GM12878 (cell line): ENCODE data around the gene SS18. TPM values are rescaled to one million over a fixed set of nuclear protein-coding genes. Genes with fewer than 3 reads are reported as not detected.
"Not testable (repeated sequence)": the region's sequence is repeated elsewhere in the genome, so short reads cannot be mapped to it uniquely, and the experiment has no call there.

Experiments used
- ATAC-seq: fragments of 200-7000 bp; cut with Tn5 transposase; 3 replicates; pipeline ENCODE4 v1.9.1; 2020; ENCODE audit warnings: mild to moderate bottlenecking, moderate library complexity
- BruUV-seq: library from RNA; stranded (reverse); fragments of 400-500 nt; replicated peaks from 2 replicates; lab custom pipeline; 2021; lab: Mats Ljungman, UMichigan
- CTCF ChIA-PET: fragments of 300-600 bp; sonication (Branson Sonifier 250); formaldehyde crosslinking; extraction: SDS; loops from one replicate; lab custom pipeline; 2021; ENCODE audit warnings: inconsistent platforms; lab: Yijun Ruan, JAX
- POLR2A ChIA-PET: fragments of 350-600 bp; formaldehyde crosslinking; extraction: SDS; loops from one replicate; lab custom pipeline; 2021; ENCODE audit warnings: inconsistent platforms; lab: Charles Lee
- RAD21 ChIA-PET: fragments of 300-600 bp; sonication (Branson Sonifier 250); formaldehyde crosslinking; loops from one replicate; lab custom pipeline; 2023; ENCODE audit warnings: antibody characterized with exemption; ENCODE audit not compliant: unreplicated experiment; lab: Charles Lee
- SMC1A ChIA-PET: fragments of 300-600 bp; sonication (Branson Sonifier 250); formaldehyde crosslinking; loops from one replicate; lab custom pipeline; 2023; ENCODE audit not compliant: unreplicated experiment, uncharacterized antibody; lab: Charles Lee
- DNase-seq: peaks from one replicate; pipeline ENCODE4 v3.0.0-alpha.2; 2011; ENCODE audit warnings: low read depth, low spot score
- FAIRE-seq: peaks from 3 replicates; lab custom pipeline; 2011; peaks lifted over from hg19 to GRCh38; lab: Jason Lieb, UNC
- H2AFZ ChIP-seq: 2 replicates; pipeline ENCODE4 v1.6.0; 2011; ENCODE audit warnings: low read depth, low read length, control low read depth; ENCODE audit not compliant: control insufficient read depth
- H3K27ac ChIP-seq: 2 replicates; pipeline ENCODE4 v1.5.1; 2011; ENCODE audit warnings: control low read depth; ENCODE audit not compliant: control insufficient read depth, insufficient read depth
- H3K27me3 ChIP-seq, 2 experiments: replicated peaks in 1 of 2; 2 replicates each; pipeline versions ENCODE4 v1.6.0 to v1.6.1; 2011; ENCODE audit warnings: low read length in 1 of 2; ENCODE audit not compliant: control insufficient read depth in 2 of 2, insufficient read depth in 2 of 2
- H3K36me3 ChIP-seq, 2 experiments: 2 replicates each; pipeline ENCODE4 v1.5.1; 2011; ENCODE audit warnings: low read length in 1 of 2; ENCODE audit not compliant: control insufficient read depth in 2 of 2, insufficient read depth in 2 of 2
- H3K4me1 ChIP-seq: 2 replicates; pipeline ENCODE4 v1.6.1; 2011; ENCODE audit warnings: mild to moderate bottlenecking, low read length, moderate library complexity, mixed read lengths; ENCODE audit not compliant: control insufficient read depth, insufficient read depth
- H3K4me2 ChIP-seq: 2 replicates; pipeline ENCODE4 v1.6.0; 2011; ENCODE audit warnings: control low read depth; ENCODE audit not compliant: control insufficient read depth, insufficient read depth
- H3K4me3 ChIP-seq: fragments of 200-600 bp; sonication (generic); 2 replicates; pipeline ENCODE4 v1.5.1; 2016
- H3K79me2 ChIP-seq: 2 replicates; pipeline ENCODE4 v1.6.0; 2011; ENCODE audit warnings: low read length; ENCODE audit not compliant: control insufficient read depth, insufficient read depth
- H3K9ac ChIP-seq: 2 replicates; pipeline ENCODE4 v1.8.0; 2011; ENCODE audit warnings: low read length, control low read depth, mixed read lengths; ENCODE audit not compliant: control insufficient read depth, insufficient read depth
- H3K9me3 ChIP-seq: replicated peaks from 3 replicates; pipeline ENCODE4 v1.5.1; 2011; ENCODE audit warnings: mild to moderate bottlenecking, low read length; ENCODE audit not compliant: control insufficient read depth, insufficient read depth
- H4K20me1 ChIP-seq: 2 replicates; pipeline ENCODE4 v1.6.0; 2011; ENCODE audit not compliant: control insufficient read depth, insufficient read depth
- EED ChIP-seq: sonication (generic); IDR thresholded peaks from 2 replicates; pipeline ENCODE4 v1.6.1; 2016; ENCODE audit warnings: antibody characterized with exemption, low read depth
- JUND ChIP-seq: IDR thresholded peaks from 2 replicates; pipeline ENCODE4 v1.6.1; 2012; ENCODE audit warnings: low read depth, mild to moderate bottlenecking, low read length, improper control_type of control experiment, moderate library complexity
- MTA2 ChIP-seq: fragments of 450-650 bp; IDR thresholded peaks from 2 replicates; pipeline ENCODE4 v1.6.1; 2016; ENCODE audit warnings: low read depth, mild to moderate bottlenecking, moderate library complexity
- NR2F1 ChIP-seq: fragments of 450-650 bp; conservative IDR thresholded peaks from 2 replicates; pipeline ENCODE4 v1.6.1; 2017; ENCODE audit warnings: mild to moderate bottlenecking
- WGBS: methylation state at CpG from one replicate; pipeline ENCODE4 v1.1.6; 2016; ENCODE audit warnings: low lambda C conversion rate; ENCODE audit not compliant: insufficient replicate concordance, insufficient coverage; ENCODE audit errors: missing lambda C conversion rate; 5-methylcytosine and 5-hydroxymethylcytosine counted together
- in situ Hi-C: fragments of 300-500 bp; cut with MboI; formaldehyde crosslinking; loops from 9 replicates; pipeline ENCODE4 v1.14.3; 2018; ENCODE audit warnings: mixed read lengths
- intact Hi-C: fragments of 100-400 bp; cut with micrococcal nuclease; formaldehyde crosslinking; loops from one replicate; pipeline ENCODE4 v1.14.2; 2022; ENCODE audit not compliant: unreplicated experiment
- polyA plus RNA-seq, 11 experiments: library from polyadenylated mRNA; depleted of rRNA in 4 of 11; unstranded in 6 of 11; stranded (reverse) in 5 of 11; fragments of >200 nt; fragmentation: Nextera tagmentation in 4 of 11; fragmentation: Illumina TruSeq in 1 of 11; extraction: Ambion mirVana in 4 of 11; extraction: Trizol in 1 of 11; gene quantifications; 1 replicate in 1 of 11; 2 replicates in 10 of 11; pipeline versions ENCODE4 v1.2.1 to v1.2.3, GENCODE V29; 2011 to 2016; ENCODE audit warnings: inconsistent platforms in 2 of 11, missing spikeins in 2 of 11, low read depth in 1 of 11
- total RNA-seq, 4 experiments: library from RNA; depleted of rRNA in 3 of 4; stranded (reverse); fragments of >200 nt in 3 of 4; fragmentation: Illumina TruSeq in 1 of 4; extraction: Trizol in 1 of 4; gene quantifications; 2 replicates each; pipeline versions ENCODE4 v1.2.1 to v1.2.3, GENCODE V29; 2013 to 2021
- TF ChIP-seq, protein P1 (sequence below): fragments of 450-650 bp; IDR thresholded peaks from 2 replicates; pipeline ENCODE4 v1.6.1; 2017; ENCODE audit warnings: antibody characterized with exemption, mild to moderate bottlenecking, moderate library complexity
- TF ChIP-seq, protein P2 (sequence below): fragments of 450-650 bp; IDR thresholded peaks from 2 replicates; pipeline ENCODE4 v1.6.1; 2017; ENCODE audit warnings: mild to moderate bottlenecking, low read depth, inconsistent platforms; ENCODE audit not compliant: poor library complexity, severe bottlenecking

The SS18 gene
- total and polyA plus RNA-seq, 10 of the 15 experiments (the other 5 are each of a cell fraction or from before 2014, with no cell fraction given) = 16.6 to 153 (median 81.8) TPM

DNA sequence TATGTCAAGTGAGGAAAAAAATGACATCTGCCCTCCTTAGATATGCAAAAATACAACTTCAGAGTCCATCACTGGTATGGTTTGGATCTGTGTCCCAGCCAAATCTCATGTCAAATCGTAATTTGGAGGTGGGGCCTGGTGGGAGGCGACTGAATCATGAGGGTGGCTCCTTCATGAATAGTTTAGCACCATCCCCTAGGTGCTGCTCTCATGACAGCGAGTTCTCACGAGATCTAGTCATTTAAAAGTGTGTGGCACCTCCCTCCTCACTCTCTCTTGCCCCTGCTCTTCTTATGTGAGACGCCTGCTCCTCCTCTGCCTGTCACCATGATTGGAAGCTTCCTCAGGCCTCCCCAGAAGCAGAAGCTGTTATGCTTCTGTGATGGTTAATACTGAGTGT, 37.4 kb upstream of the SS18 start:
- Histone ChIP-seq H2AFZ (no peak overlapping the region), H3K4me1 (no peaks in the 10 kb centered on the region), H3K27ac (no peak overlapping the region)
- intact Hi-C loops = no loop called here
- no peak for FAIRE-seq
- BruUV-seq = no TSS peak
- ChIA-PET SMC1A (interaction anchor here (1.2 kb wide), 1 partner anchor 9 kb away, joined by 5 read pairs; no protein-coding TSS in a partner anchor), POLR2A (no interaction called here)
- in situ Hi-C loops = no loop called here
- TF ChIP-seq, protein P1, sequence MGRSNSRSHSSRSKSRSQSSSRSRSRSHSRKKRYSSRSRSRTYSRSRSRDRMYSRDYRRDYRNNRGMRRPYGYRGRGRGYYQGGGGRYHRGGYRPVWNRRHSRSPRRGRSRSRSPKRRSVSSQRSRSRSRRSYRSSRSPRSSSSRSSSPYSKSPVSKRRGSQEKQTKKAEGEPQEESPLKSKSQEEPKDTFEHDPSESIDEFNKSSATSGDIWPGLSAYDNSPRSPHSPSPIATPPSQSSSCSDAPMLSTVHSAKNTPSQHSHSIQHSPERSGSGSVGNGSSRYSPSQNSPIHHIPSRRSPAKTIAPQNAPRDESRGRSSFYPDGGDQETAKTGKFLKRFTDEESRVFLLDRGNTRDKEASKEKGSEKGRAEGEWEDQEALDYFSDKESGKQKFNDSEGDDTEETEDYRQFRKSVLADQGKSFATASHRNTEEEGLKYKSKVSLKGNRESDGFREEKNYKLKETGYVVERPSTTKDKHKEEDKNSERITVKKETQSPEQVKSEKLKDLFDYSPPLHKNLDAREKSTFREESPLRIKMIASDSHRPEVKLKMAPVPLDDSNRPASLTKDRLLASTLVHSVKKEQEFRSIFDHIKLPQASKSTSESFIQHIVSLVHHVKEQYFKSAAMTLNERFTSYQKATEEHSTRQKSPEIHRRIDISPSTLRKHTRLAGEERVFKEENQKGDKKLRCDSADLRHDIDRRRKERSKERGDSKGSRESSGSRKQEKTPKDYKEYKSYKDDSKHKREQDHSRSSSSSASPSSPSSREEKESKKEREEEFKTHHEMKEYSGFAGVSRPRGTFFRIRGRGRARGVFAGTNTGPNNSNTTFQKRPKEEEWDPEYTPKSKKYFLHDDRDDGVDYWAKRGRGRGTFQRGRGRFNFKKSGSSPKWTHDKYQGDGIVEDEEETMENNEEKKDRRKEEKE = no peak
- TF ChIP-seq, protein P2, sequence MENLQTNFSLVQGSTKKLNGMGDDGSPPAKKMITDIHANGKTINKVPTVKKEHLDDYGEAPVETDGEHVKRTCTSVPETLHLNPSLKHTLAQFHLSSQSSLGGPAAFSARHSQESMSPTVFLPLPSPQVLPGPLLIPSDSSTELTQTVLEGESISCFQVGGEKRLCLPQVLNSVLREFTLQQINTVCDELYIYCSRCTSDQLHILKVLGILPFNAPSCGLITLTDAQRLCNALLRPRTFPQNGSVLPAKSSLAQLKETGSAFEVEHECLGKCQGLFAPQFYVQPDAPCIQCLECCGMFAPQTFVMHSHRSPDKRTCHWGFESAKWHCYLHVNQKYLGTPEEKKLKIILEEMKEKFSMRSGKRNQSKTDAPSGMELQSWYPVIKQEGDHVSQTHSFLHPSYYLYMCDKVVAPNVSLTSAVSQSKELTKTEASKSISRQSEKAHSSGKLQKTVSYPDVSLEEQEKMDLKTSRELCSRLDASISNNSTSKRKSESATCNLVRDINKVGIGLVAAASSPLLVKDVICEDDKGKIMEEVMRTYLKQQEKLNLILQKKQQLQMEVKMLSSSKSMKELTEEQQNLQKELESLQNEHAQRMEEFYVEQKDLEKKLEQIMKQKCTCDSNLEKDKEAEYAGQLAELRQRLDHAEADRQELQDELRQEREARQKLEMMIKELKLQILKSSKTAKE = no peak
- TF ChIP-seq MTA2 = no peak
- TF ChIP-seq NR2F1 = no peak
- no peak for TF ChIP-seq EED
- no peak for TF ChIP-seq JUND
- TF ChIP-seq, all 136 proteins: peak for 0
- ATAC-seq (no peak), DNase-seq (no peak)
- Histone ChIP-seq H3K9me3 (no peaks in the 10 kb centered on the region), H3K4me2 (no peak overlapping the region), H3K27me3 (no peaks in the 10 kb centered on the region), H3K9ac (no peak overlapping the region), H3K4me3 (no peak overlapping the region), H3K79me2 (no peaks in the 10 kb centered on the region), H3K36me3 (no peaks in the 10 kb centered on the region), H4K20me1 (no peaks in the 10 kb centered on the region)
- CTCF ChIA-PET = interaction anchor here (0.8 kb wide), 1 partner anchor 58 kb away, joined by 4 read pairs; no protein-coding TSS in a partner anchor
- WGBS = 65% methylated on average over 5 of the region's 5 CpGs
- RAD21 ChIA-PET = no interaction called here

DNA sequence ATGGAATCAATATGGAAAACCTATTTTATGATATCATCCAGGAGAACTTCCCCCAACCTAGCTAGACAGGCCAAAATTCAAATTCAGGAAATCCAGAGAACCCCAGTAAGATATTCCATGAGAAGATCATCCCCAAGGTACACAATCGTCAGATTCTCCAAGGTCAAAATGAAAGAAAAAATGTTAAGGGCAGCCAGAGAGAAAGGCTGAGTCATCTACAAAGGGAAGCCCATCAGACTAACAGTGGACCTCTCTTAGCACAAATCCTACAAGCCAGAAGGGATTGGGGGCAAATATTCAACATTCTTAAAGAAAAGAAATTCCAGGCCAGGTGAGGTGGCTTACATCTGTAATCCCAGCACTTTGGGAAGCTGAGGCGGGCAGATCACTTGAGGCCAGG, 31.6 kb upstream of the SS18 start:
- POLR2A ChIA-PET, H3K27me3 ChIP-seq, FAIRE-seq, ATAC-seq, intact Hi-C loops, BruUV-seq, H2AFZ ChIP-seq, in situ Hi-C loops, H3K27ac ChIP-seq, H3K9ac ChIP-seq, RAD21 ChIA-PET, H3K4me1 ChIP-seq, H4K20me1 ChIP-seq, H3K79me2 ChIP-seq, H3K36me3 ChIP-seq, H3K4me2 ChIP-seq, H3K4me3 ChIP-seq, H3K9me3 ChIP-seq, DNase-seq: not testable (repeated sequence)
- 80% methylated on average over 2 of the region's 2 CpGs for WGBS
- ChIA-PET CTCF (interaction anchor here (0.8 kb wide), 1 partner anchor 185 kb away, joined by 3 read pairs; no protein-coding TSS in a partner anchor), SMC1A (interaction anchor here (0.6 to 1.5 kb wide), 2 partner anchors 34 to 699 kb away, joined by 3 read pairs; no protein-coding TSS in a partner anchor)
